Activated naive CD8-positive, alpha-beta T cell treated with anti-CD3 and anti-CD28 coated beads for 36 hours (primary cell): ENCODE data around the gene ANKRD33B. TPM values are rescaled to one million over a fixed set of nuclear protein-coding genes. Genes with fewer than 3 reads are reported as not detected.
"Not testable (repeated sequence)": the region's sequence is repeated elsewhere in the genome, so short reads cannot be mapped to it uniquely, and the experiment has no call there.

Source experiments
- DNase-seq: peaks from one replicate; pipeline ENCODE4 v3.0.0; 2021
- H3K27ac Mint-ChIP-seq: one replicate; pipeline ENCODE4 v1.8.0; 2022; ENCODE audit warnings: mild to moderate bottlenecking, moderate library complexity, mixed read lengths
- H3K27me3 Mint-ChIP-seq: one replicate; pipeline ENCODE4 v1.8.0; 2022; ENCODE audit warnings: mild to moderate bottlenecking, mixed read lengths
- H3K36me3 Mint-ChIP-seq: one replicate; pipeline ENCODE4 v1.8.0; 2021; ENCODE audit warnings: mild to moderate bottlenecking, mixed read lengths
- H3K4me1 Mint-ChIP-seq: one replicate; pipeline ENCODE4 v1.8.0; 2021; ENCODE audit warnings: mixed read lengths
- H3K4me3 Mint-ChIP-seq: one replicate; pipeline ENCODE4 v1.8.0; 2022; ENCODE audit warnings: mild to moderate bottlenecking, moderate library complexity, mixed read lengths
- H3K9me3 Mint-ChIP-seq: one replicate; pipeline ENCODE4 v1.8.0; 2022; ENCODE audit warnings: mixed read lengths
- total RNA-seq, 2 experiments: library from RNA; stranded (reverse); gene quantifications; one replicate each; pipeline ENCODE4 v1.2.3, GENCODE V29; 2021

ANKRD33B gene
- total RNA-seq, 2 experiments from 2014 or later, result 9.8 to 10.2 TPM

DNA sequence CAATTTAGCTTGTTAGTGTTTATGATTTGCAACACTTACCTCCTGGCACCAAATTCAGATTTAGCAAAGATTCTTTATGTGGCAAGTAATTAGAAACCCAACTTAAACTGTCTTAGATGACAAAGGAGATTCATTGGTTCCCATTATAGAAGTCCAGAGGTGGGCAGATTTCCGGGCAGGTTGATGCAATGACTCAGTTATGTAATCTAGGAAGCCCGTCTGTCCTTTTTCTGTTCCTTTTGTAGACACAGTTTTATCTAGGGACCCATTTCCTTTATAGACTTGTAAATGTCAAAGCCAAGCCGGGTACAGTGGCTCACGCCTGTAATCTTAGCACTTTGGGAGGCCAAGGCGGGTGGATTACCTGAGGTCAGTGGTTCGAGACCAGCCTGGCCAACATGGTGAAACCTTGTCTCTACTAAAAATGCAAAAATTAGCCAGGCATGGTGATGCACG lies 20.3 kb upstream of the ANKRD33B start:
- H3K4me3 Mint-ChIP-seq, result no peak overlapping the region
- H3K4me1 Mint-ChIP-seq, result peaks cover 4% of the 10 kb centered on the region
- no peaks in the 10 kb centered on the region for H3K9me3 Mint-ChIP-seq
- H3K36me3 Mint-ChIP-seq, result no peaks in the 10 kb centered on the region
- DNase-seq, result no peak
- H3K27ac Mint-ChIP-seq, result no peak overlapping the region
- H3K27me3 Mint-ChIP-seq, result peaks cover 18% of the 10 kb centered on the region

DNA sequence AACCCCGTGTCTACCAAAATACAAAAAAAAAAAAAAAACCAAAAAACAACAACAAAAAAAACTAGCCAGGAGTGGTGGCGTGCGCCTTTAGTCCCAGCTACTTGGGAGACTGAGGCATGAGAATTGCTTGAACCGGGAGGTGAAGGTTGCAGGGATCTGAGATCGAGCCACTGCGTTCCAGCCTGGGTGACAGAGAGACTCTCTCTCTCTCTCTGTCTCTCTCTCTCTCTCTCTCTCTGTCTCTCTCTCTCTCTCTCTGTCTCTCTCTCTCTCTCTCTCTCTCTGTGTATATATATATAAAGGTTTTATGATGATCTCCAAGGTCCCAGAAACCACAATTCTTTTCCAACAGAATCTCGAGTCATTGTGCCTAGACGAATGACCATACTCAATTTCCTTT lies 18.8 kb upstream of the ANKRD33B start:
- no peak overlapping the region for H3K4me3 Mint-ChIP-seq
- no peaks in the 10 kb centered on the region for H3K36me3 Mint-ChIP-seq
- peaks cover 14% of the 10 kb centered on the region for H3K27me3 Mint-ChIP-seq
- no peak overlapping the region for H3K27ac Mint-ChIP-seq
- no peaks in the 10 kb centered on the region for H3K9me3 Mint-ChIP-seq
- DNase-seq, result no peak
- H3K4me1 Mint-ChIP-seq, result peaks cover 4% of the 10 kb centered on the region

DNA sequence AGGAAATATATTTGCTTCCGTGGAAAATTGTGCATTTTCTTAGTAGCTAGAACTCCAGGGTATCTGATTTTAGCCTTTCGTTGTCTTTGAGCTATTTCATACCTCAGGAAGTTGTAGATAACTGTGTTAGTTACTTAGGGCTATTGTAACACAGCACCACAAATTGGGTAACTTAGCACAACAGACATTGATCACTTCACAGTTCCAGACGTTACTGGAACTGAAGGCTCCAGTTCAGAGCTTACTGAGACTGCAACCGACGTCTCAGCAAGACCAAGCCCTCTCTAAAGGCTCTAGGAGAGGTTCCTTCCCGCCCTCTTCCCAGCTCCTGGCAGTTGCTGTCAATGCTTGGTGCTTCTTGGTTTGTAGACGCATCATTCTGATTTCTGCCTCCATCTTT lies 17.7 kb upstream of the ANKRD33B start:
- Mint-ChIP-seq H3K9me3 (no peaks in the 10 kb centered on the region), H3K27ac (no peak overlapping the region), H3K4me1 (peaks cover 4% of the 10 kb centered on the region), H3K27me3 (peaks cover 10% of the 10 kb centered on the region), H3K36me3 (no peaks in the 10 kb centered on the region), H3K4me3 (no peak overlapping the region)
- DNase-seq, result no peak

DNA sequence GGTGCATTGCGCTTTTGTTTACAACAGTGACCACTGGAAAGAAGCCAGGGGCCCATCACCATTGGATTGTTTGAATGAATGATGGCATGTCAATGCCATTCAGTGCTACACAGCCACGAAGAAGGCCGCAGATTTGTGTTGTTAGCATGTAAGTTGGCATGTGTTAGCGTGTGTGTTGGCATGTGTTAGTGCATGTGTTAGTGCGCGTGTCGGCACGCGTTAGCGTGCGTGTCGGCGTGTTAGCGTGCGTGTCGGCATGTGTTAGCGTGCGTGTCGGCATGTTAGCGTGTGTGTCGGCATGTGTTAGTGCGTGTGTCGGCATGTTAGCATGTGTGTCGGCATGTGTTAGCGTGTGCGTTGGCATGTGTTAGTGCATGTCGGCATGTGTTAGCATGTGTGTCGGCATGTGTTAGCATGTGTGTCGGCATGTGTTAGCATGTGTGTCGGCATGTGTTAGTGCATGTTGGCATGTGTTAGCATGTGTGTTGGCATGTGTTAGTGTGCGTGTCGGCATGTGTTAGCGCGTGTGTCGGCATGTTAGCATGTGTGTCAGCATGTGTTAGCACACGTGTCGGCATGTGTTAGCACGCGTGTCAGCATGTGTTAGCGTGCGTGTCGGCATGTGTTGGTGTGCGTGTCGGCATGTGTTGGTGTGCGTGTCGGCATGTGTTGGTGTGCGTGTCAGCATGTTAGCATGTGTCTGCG lies 15.3 kb upstream of the ANKRD33B start:
- H3K36me3 Mint-ChIP-seq, result no peaks in the 10 kb centered on the region
- DNase-seq, result no peak
- H3K4me1 Mint-ChIP-seq, result peaks cover 9% of the 10 kb centered on the region
- H3K27me3 Mint-ChIP-seq, result peaks cover 8% of the 10 kb centered on the region
- H3K27ac Mint-ChIP-seq, result no peak overlapping the region
- H3K9me3 Mint-ChIP-seq, result no peaks in the 10 kb centered on the region
- no peak overlapping the region for H3K4me3 Mint-ChIP-seq

DNA sequence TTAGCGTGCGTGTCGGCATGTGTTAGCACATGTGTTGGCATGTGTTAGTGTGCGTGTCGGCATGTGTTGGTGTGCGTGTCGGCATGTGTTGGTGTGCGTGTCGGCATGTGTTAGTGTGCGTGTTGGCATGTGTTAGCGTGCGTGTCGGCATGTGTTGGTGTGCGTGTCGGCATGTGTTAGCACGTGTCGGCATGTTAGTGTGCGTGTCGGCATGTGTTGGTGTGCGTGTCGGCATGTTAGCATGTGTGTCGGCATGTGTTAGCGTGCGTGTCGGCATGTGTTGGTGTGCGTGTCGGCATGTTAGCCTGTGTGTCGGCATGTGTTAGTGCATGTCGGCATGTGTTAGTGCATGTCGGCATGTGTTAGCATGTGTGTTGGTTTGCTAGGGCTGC lies 14.8 kb upstream of the ANKRD33B start:
- H3K36me3 Mint-ChIP-seq, H3K27me3 Mint-ChIP-seq, H3K4me1 Mint-ChIP-seq, H3K4me3 Mint-ChIP-seq, H3K27ac Mint-ChIP-seq, H3K9me3 Mint-ChIP-seq, DNase-seq: not testable (repeated sequence)

DNA sequence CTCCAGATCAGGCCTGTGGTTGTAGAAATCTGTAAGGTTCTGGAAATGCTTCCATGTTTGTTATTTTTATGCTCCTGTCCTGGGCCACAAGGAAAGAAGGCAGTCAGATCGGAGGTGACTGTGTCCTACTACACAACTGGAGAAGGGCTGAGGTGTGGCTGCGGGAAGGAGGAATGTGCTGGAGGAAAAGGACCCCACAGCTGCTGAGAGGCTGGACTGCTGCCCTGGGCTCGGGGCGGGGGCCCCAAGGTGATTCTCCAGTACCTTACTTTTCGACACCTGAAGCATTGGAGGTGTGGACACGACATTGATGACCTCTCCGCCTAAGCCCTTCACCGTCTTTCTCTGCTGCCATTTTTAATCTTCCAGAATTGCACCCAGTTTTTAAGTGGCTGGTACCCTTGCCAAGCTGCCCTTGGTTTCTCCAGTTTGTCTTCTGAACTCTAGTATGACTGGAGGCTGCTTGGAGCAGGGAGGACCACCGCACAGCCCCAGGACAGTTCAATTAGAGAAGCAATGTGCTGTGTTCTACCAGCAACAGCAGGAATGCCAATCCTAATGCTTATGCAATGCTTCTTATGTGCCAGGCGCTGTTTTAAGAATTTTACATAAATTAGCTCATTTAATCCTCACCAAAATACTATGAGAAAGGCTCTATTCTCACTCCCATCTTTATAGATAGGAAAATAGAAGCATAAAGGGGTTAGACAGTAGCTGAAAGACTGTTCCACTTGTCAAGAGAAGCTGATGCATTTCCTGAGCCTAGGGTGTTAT lies 13.5 kb upstream of the ANKRD33B start:
- H3K4me3 Mint-ChIP-seq, result no peak overlapping the region
- DNase-seq, result no peak
- no peaks in the 10 kb centered on the region for H3K36me3 Mint-ChIP-seq
- H3K27ac Mint-ChIP-seq, result no peak overlapping the region
- peaks cover 9% of the 10 kb centered on the region for H3K4me1 Mint-ChIP-seq
- H3K9me3 Mint-ChIP-seq, result no peaks in the 10 kb centered on the region
- H3K27me3 Mint-ChIP-seq, result peaks cover 12% of the 10 kb centered on the region

DNA sequence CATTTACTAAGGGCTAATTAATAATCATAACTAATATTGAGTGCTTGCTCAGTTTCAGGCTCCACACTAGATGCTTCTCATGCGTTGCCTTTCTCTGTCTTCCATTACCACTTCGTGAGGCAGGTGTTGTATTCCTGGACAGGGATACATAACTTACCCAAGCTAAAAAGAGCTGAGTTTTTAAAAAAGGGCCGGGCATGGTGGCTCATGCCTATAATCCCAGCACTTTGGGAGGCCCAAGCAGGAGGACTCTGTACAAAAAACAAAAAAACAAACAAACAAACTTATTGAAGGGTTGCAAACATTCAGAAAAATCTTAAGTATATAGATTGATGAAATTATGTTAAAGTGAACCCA lies 12.1 kb upstream of the ANKRD33B start:
- DNase-seq, result no peak
- H3K9me3 Mint-ChIP-seq, result no peaks in the 10 kb centered on the region
- H3K36me3 Mint-ChIP-seq, result no peaks in the 10 kb centered on the region
- H3K4me1 Mint-ChIP-seq, result peaks cover 9% of the 10 kb centered on the region
- H3K27ac Mint-ChIP-seq, result no peak overlapping the region
- H3K27me3 Mint-ChIP-seq, result peaks cover 20% of the 10 kb centered on the region
- H3K4me3 Mint-ChIP-seq, result no peak overlapping the region

DNA sequence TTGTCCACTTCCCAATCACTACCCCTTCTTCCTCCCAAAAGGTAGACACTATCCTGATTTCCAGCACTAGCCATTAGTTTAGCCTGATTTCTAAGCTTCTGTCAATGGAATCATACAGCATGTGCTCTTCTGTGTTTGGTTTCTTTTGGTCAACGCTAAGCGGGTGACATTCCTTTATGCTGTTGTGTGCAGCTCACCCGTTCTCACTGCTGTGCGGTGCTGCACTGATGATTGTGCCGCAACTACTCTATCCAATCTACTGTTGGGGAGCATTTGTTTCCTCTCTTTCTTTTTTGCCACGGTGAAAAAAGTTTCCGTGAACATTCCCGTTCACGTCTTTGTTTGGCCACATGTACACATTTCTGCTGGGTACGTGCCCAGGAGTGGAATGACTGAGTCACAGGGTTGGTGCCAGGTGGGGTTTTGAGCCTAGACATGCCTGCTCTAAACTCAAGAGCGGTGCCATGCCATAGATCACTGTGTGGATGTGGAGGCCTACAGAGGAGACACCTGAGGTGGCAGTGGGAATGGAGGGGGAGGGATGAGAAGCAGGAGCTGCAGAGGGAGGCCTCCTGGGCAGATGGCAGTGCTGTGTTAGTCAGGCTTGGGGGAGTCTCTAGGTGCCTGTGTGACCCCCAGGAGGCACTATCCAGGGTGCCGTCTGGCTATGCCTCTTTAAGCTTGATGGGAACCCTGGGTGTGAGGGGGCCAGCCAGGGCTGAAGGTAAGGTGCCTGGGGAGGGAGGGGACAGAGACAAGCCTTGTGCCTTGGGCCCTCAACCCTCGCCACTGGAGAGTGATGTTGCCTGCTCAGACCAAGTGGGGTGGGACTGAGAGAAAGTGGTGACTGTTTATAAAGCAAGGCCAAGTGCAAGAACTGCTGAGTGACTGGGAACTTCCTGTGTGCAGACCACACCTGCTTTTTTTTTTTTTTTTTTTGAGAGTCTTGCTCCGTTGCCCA lies 11.4 kb upstream of the ANKRD33B start:
- Mint-ChIP-seq H3K27ac (no peak overlapping the region), H3K4me3 (no peak overlapping the region)
- DNase-seq, result no peak

DNA sequence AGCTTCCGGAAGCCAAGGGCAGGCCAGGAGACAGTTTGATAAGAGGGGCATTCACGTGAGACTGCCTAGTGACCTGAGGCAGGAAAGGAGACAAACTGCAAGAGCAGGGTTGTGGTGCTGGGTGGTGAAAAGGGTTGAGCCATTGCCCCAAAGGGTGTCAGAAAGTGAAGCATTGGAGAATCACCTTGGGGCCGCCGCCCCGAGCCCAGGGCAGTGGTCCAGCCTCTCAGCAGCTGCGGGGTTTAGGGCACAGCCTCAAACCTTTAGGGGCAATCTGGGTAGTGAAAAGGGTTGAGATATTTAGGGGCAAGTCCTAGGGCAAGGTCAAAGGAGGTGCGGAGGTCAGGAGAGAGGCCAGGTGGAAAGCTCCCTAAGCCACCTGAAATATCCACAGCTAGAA lies 10.4 kb upstream of the ANKRD33B start:
- H3K4me3 Mint-ChIP-seq, result no peak overlapping the region
- no peaks in the 10 kb centered on the region for H3K9me3 Mint-ChIP-seq

More for the DNA sequence above, 11.4 kb upstream of the ANKRD33B start:
- Mint-ChIP-seq H3K27me3 (peaks cover 20% of the 10 kb centered on the region), H3K4me1 (peaks cover 7% of the 10 kb centered on the region), H3K36me3 (no peaks in the 10 kb centered on the region), H3K9me3 (no peaks in the 10 kb centered on the region)

DNA sequence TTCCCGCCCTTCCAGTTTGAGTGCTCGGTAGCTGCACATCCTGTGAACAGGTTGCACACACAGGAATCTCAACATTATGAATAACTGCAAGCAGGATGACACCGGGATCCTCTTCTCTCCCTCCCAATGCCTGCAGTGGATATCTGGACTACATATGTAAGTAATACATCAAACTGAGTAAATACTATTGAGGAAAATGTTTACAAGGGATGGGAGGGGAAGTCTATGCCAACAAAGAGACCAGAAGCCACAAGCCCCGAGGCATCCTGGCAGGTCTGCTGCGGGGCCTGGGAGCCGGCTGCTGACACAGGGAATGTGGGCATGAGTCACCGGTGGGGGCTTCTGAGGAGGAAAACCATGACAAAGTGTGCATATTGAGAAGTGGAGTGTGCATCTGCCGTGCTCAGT lies 8.6 kb upstream of the ANKRD33B start:
- Mint-ChIP-seq H3K27me3 (peaks cover 23% of the 10 kb centered on the region), H3K9me3 (no peaks in the 10 kb centered on the region), H3K27ac (no peak overlapping the region), H3K36me3 (no peaks in the 10 kb centered on the region), H3K4me1 (peaks cover 5% of the 10 kb centered on the region), H3K4me3 (no peak overlapping the region)
- DNase-seq, result no peak

More for the DNA sequence above, 10.4 kb upstream of the ANKRD33B start:
- peaks cover 5% of the 10 kb centered on the region for H3K4me1 Mint-ChIP-seq
- H3K27ac Mint-ChIP-seq, result no peak overlapping the region
- peaks cover 23% of the 10 kb centered on the region for H3K27me3 Mint-ChIP-seq
- DNase-seq, result no peak
- H3K36me3 Mint-ChIP-seq, result no peaks in the 10 kb centered on the region

DNA sequence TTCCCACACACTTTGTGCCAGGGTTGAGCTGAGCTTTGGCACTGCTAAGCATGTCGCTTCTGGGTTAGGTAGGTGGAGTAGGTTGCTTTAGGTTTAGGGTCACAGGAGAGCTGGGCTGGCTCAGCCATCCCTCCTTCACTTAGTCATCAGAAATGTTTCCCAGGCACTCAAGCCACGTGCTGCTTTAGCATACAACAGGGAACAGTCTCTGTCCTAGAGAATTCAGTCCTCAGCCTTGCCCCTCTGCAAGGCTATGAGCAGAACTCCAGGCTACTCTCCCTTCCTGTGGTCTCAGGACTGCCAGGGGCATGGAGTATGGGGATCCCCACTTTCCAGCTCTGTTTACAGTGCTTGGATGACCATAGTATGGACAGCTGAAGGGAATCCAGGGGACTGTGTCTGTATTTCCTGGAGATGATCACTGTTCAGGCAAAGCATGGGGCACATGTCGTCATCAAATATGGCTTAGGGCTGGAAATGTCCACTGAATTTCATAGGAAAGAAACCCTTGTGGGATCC lies 7.5 kb upstream of the ANKRD33B start:
- no peak overlapping the region for H3K4me3 Mint-ChIP-seq
- H3K4me1 Mint-ChIP-seq, result peaks cover 5% of the 10 kb centered on the region
- no peaks in the 10 kb centered on the region for H3K36me3 Mint-ChIP-seq
- no peak overlapping the region for H3K27ac Mint-ChIP-seq
- no peak for DNase-seq
- no peaks in the 10 kb centered on the region for H3K9me3 Mint-ChIP-seq
- peaks cover 25% of the 10 kb centered on the region for H3K27me3 Mint-ChIP-seq

DNA sequence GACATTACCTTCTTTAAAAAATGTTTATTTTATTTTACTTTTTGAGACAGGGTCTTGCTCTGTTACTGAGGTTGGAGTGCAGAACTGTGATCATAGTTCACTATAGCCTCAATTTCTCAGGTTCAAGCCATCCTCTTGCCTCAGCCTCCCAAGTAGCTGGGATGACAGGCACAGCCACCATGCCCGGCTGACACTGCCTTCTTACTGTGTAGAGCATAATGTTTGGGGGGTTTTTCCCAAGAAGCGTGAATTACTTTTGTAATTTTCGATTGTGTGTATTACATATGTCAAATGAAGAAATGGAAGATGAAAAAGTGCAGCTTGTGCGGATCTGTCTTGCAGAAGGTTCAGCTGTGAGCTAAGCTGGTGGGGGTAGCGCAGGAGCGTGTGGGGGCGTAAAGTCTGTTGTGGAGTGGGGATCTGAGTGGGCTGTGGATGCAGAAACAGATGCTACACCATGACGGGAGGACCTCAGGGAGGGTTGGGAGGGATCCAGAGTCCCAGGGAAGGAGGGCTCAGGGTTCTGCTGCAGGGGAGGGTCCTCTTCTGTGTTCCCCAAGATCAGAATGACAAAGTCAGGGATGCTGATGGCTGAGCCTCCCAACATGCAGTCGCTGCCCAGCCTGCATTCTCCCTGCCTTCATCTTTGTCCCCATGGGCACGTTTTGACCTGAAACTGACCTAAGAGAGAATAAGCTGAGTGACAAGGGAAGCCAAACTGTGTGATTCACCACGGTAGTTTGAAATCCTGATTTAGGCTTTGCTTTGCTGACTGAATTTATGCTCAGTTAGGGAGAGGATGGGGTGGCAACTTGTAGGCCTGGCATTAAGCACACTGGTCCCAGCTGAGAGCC lies 6.8 kb upstream of the ANKRD33B start:
- Mint-ChIP-seq H3K27me3 (peaks cover 26% of the 10 kb centered on the region), H3K27ac (no peak overlapping the region)

DNA sequence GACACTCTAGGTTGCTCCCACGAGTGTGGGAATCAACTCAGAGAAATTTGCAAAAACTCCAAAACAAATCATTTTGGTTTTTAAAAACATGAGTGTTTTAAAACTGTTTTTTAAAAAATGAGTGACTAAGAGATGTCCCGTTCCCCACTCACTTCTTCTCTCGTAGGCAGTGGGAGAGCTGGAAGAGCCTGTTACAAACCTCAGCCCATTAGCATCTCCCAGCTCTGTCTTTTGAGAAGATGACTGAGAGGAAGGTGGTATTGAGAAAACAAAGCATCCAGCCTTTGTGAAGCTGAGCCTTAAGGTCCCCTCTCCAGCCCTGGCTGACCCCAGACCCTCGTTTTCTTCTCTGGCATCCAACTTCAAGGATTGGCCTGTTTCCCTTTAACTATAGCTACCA lies 4.7 kb upstream of the ANKRD33B start:
- H3K9me3 Mint-ChIP-seq, result no peaks in the 10 kb centered on the region
- no peak for DNase-seq
- H3K4me1 Mint-ChIP-seq, result peaks cover 5% of the 10 kb centered on the region
- peaks cover 26% of the 10 kb centered on the region for H3K27me3 Mint-ChIP-seq
- H3K36me3 Mint-ChIP-seq, result no peaks in the 10 kb centered on the region
- no peak overlapping the region for H3K27ac Mint-ChIP-seq
- H3K4me3 Mint-ChIP-seq, result no peak overlapping the region

More for the DNA sequence above, 6.8 kb upstream of the ANKRD33B start:
- Mint-ChIP-seq H3K4me3 (no peak overlapping the region), H3K4me1 (peaks cover 6% of the 10 kb centered on the region), H3K36me3 (no peaks in the 10 kb centered on the region), H3K9me3 (no peaks in the 10 kb centered on the region)
- no peak for DNase-seq

DNA sequence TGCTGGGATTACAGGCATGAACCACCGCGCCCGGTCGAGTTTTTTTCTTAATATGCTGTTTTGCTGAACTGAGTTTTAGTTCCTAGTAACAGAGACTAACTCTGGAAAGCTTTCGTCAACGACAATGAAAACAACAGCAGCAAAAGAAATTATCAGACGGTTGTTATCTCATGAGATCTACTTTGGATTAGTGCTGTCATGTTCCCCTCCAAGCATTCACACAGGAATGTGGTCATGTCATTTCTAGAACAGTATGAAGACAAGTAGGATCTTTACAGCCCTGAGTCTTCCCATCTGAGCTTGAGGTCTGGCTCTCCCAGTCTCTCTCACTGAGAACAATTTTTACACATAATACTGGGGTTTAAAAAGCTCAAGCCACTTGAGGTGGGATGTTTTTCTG lies 4.0 kb upstream of the ANKRD33B start:
- Mint-ChIP-seq H3K27ac (no peak overlapping the region), H3K9me3 (no peaks in the 10 kb centered on the region), H3K36me3 (no peaks in the 10 kb centered on the region), H3K4me1 (peaks cover 5% of the 10 kb centered on the region), H3K4me3 (no peak overlapping the region), H3K27me3 (peaks cover 26% of the 10 kb centered on the region)
- DNase-seq, result no peak
